Colonic mucosa (tissue), 4 donors: ENCODE data around the gene PLEKHN1. TPM values are rescaled to one million over a fixed set of nuclear protein-coding genes. Genes with fewer than 3 reads are reported as not detected.

Experiments used
- DNase-seq: peaks from one replicate; pipeline ENCODE4 v3.0.0-alpha.2; 2020
- H3K27ac ChIP-seq: fragments of 200-600 bp; one replicate; pipeline ENCODE4 v1.8.0; 2021
- H3K27me3 ChIP-seq: fragments of 200-600 bp; one replicate; pipeline ENCODE4 v1.8.0; 2021
- H3K36me3 ChIP-seq: fragments of 200-600 bp; one replicate; pipeline ENCODE4 v1.8.0; 2021
- H3K4me1 ChIP-seq: fragments of 200-600 bp; one replicate; pipeline ENCODE4 v1.8.0; 2021; ENCODE audit warnings: mild to moderate bottlenecking
- H3K4me3 ChIP-seq: fragments of 200-600 bp; one replicate; pipeline ENCODE4 v1.8.0; 2021
- H3K9ac ChIP-seq, 2 donors: one replicate each; pipeline ENCODE4 v1.7.0; 2013; ENCODE audit warnings: control low read depth in 2 of 2, low read depth in 2 of 2, low read length in 2 of 2
- H3K9me3 ChIP-seq: fragments of 200-600 bp; one replicate; pipeline ENCODE4 v1.8.0; 2021
- CTCF ChIP-seq: fragments of 200-600 bp; IDR thresholded peaks from one replicate; pipeline ENCODE4 v1.8.0; 2022; ENCODE audit warnings: antibody characterized with exemption, mild to moderate bottlenecking
- intact Hi-C: fragments of 100-400 bp; cut with DNase I; formaldehyde crosslinking; loops from one replicate; pipeline ENCODE4 v1.14.1; 2022
- total RNA-seq, 2 donors: library from RNA; stranded (reverse); fragmentation: NEBNext Ultra II Directional in 1 of 2; extraction: Animal tissue kit (Norgen Biotek cat#: 25700) in 1 of 2; gene quantifications; one replicate each; pipeline ENCODE4 v1.2.1, GENCODE V29; 2021
- donor health status: healthy.
- donor health status: DM: no; HTN: no; CAD: no.
- donor health status: DM: no; HTN: no; CAD: no.

The PLEKHN1 gene
- total RNA-seq, 2 donors from 2014 or later: 0.61 to 0.64 TPM

GRCh38 chr1:950881-951280, 15.4 kb upstream of the PLEKHN1 start:
- Histone ChIP-seq H3K27me3 (no peaks in the 10 kb centered on the region), H3K4me1 (no peaks in the 10 kb centered on the region), H3K27ac (no peak overlapping the region), H3K36me3 (peaks cover 11% of the 10 kb centered on the region), H3K9ac (no peak overlapping the region), H3K4me3 (no peak overlapping the region), H3K9me3 (no peaks in the 10 kb centered on the region)
- TF ChIP-seq CTCF: no peak
- intact Hi-C loops: no loop called here
- DNase-seq: no peak

DNA sequence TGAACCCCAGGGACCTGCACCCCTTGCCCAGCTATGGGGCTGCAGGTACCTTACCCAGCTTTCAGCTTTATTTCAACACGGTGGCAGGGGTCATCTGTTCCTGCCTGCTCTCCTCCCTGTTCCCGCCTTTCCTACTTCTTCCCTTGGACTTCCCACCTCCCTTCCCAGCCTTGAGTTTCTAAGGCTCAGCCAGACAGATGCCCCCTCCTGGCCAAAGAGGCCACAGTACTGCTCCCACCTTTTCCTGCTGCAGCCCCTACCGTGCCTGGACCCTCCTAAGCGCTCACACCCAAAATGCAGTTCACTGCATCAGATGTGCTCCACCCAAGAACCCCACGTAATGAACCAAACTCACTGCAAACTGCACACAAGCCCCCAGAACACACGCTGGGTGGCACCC, 14.9 kb upstream of the PLEKHN1 start:
- TF ChIP-seq CTCF: no peak
- Histone ChIP-seq H3K9me3 (no peaks in the 10 kb centered on the region), H3K4me1 (no peaks in the 10 kb centered on the region), H3K27me3 (no peaks in the 10 kb centered on the region), H3K9ac (no peak overlapping the region), H3K27ac (no peak overlapping the region), H3K4me3 (no peak overlapping the region), H3K36me3 (peaks cover 11% of the 10 kb centered on the region)
- DNase-seq: no peak
- intact Hi-C loops: no loop called here

- Histone ChIP-seq H3K36me3 (peaks cover 11% of the 10 kb centered on the region), H3K27me3 (no peaks in the 10 kb centered on the region), H3K4me1 (no peaks in the 10 kb centered on the region), H3K9me3 (no peaks in the 10 kb centered on the region), H3K4me3 (no peak overlapping the region), H3K9ac (no peak overlapping the region), H3K27ac (no peak overlapping the region)
- DNase-seq: no peak
- intact Hi-C loops: no loop called here
- no peak for TF ChIP-seq CTCF
Measured at GRCh38 chr1:952201-952600, 14.1 kb upstream of the PLEKHN1 start.

- DNase-seq: no peak
- no peak overlapping the region for H3K27ac ChIP-seq
- peaks cover 11% of the 10 kb centered on the region for H3K36me3 ChIP-seq
- H3K9ac ChIP-seq: no peak overlapping the region
- TF ChIP-seq CTCF: no peak
- intact Hi-C loops: no loop called here
- no peaks in the 10 kb centered on the region for H3K27me3 ChIP-seq
- H3K4me3 ChIP-seq: no peak overlapping the region
- no peaks in the 10 kb centered on the region for H3K4me1 ChIP-seq
- no peaks in the 10 kb centered on the region for H3K9me3 ChIP-seq
Measured at GRCh38 chr1:952603-953002, 13.7 kb upstream of the PLEKHN1 start.

DNA sequence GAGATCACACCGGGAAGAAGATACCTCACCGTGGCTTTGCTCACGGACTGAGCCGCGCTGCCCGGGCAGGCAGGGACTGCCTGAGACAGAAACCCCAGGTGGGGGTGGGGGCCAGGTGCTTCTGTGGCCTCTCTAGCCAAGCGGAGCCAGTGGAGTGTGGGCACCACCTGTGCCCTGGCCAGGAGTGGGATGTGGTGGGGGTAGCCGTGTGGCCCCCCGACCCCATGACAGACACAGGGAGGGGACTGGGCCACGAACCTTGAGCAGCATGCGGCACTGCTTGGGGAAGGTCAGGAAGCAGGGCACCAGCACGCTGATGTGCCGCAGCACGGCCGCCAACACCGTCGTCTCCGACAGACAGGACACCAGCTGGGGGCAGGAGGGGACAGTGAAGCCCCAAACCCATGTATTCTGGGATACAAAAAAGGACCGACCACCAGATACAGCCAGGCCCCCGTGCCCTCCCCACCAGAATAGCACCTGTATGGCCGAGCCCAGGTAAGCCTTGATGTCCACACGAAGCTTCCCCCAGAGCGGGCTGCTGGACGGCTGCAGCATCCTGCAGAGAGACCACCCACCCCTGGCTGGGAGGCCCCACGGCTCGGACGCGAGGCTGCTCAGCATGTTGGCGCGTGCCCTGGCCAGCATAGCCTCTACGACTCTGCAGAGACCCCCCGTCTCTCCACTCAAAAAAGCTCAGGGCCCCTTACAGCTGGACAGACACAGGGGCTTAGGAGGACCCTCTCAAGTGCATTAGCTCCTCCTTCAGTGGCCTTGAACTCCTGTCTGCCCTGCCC, 12.6 kb upstream of the PLEKHN1 start:
- H3K36me3 ChIP-seq: peaks cover 11% of the 10 kb centered on the region
- no peak for TF ChIP-seq CTCF
- DNase-seq: no peak
- H3K4me1 ChIP-seq: no peaks in the 10 kb centered on the region
- H3K27me3 ChIP-seq: no peaks in the 10 kb centered on the region
- no peak overlapping the region for H3K9ac ChIP-seq
- intact Hi-C loops: no loop called here
- H3K9me3 ChIP-seq: no peaks in the 10 kb centered on the region
- H3K27ac ChIP-seq: no peak overlapping the region
- H3K4me3 ChIP-seq: no peak overlapping the region
